Heart left ventricle (tissue), 13 donors: Measurements from ENCODE around the gene PARP4.

ENCODE experiments used
- CTCF ChIP-seq, 12 donors: fragments of 200-600 bp; sonication (generic) in 4 of 12; IDR thresholded peaks; one replicate each; pipeline versions ENCODE4 v1.5.0 to v1.8.0; 2018 to 2022; ENCODE audit warnings: antibody characterized with exemption in 12 of 12, mild to moderate bottlenecking in 5 of 12
- POLR2A ChIP-seq, 2 donors: fragments of 450-650 bp; IDR thresholded peaks; one replicate each; pipeline ENCODE4 v1.6.1; 2017; ENCODE audit warnings: antibody characterized with exemption in 2 of 2, mild to moderate bottlenecking in 2 of 2, moderate library complexity in 2 of 2
- donor health status: ischemic (EF 13 %, LVEDD 7.1; RV severe dilation, severe dysfunction).
- donor health status: DM: no; HTN: yes; CAD: no.
- donor health status: DM: no; HTN: no; CAD: no.
- donor health status: ischemic (EF 25% LVEDD 6.9; RV normal size, moderate dysfunction).
- donor health status: ischemic (EF 25% LVEDD 5.7; RV mildly dilated, moderate dysfunction).
- donor health status: ischemic (EF 35%, LVEDD 5.7; RV mildly dilated, moderate dysfunction).
- donor health status: nonischemic (EF 11% LVEDD 7.7; RV severe dilation, severe dysfunction).
- donor health status: DM: yes; HTN: yes; CAD: no.
- donor health status: PGD.
- donor health status: ischemic (EF 29% LVEDD 5.4; RV normal size, mild dysfunction).
- donor health status: nonischemic (EF 23%, LVEDD 6.1; RV moderate dilation, normal function).

DNA sequence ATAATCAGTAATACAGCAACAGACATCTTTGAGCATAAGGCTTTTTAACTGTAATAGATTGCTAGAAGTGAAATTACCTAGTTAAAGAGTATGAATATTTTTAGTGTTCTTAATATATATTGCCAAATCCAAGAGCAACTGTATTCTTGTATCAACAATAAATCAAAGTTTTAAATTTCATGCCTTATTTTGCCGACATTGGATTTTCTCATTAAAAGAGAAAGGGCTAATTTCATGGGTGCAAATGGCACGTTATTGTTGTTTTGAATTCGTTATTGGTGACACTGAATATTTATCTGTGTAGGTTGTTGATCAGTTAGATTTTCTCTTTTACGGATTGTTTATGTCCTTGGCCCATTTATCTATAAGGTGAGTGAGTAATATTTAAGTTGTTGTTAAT, 106.1 kb downstream of the PARP4 start:
- TF ChIP-seq CTCF (IDR thresholded peaks at IDR 0.05), result no peak
- TF ChIP-seq POLR2A (IDR thresholded peaks at IDR 0.05), result no peak
